SK-N-SH treated with all-trans-retinoic acid at 6 μM for 48 hours (cell line): ENCODE measurements around the gene DRC7.

Experiments
- ARNTL ChIP-seq: fragments of 450-650 bp; formaldehyde crosslinking; IDR thresholded peaks from 2 replicates; pipeline ENCODE4 v1.5.0; 2020; ENCODE audit warnings: low read depth, mild to moderate bottlenecking, moderate library complexity, borderline replicate concordance
- BACH2 ChIP-seq: fragments of 250-450 bp; sonication (Bioruptor Pico); IDR thresholded peaks from 2 replicates; pipeline ENCODE4 v1.9.0; 2021; ENCODE audit warnings: mild to moderate bottlenecking, borderline replicate concordance
- GLIS3 ChIP-seq: fragments of 250-450 bp; sonication (Bioruptor Pico); IDR thresholded peaks from 2 replicates; pipeline ENCODE4 v1.5.0; 2020; ENCODE audit warnings: mild to moderate bottlenecking, moderate library complexity
- POU6F1 ChIP-seq: fragments of 250-450 bp; sonication (Bioruptor Pico); IDR thresholded peaks from 2 replicates; pipeline ENCODE4 v1.8.0; 2021; ENCODE audit warnings: low read depth, mild to moderate bottlenecking, moderate library complexity, borderline replicate concordance
- RARB ChIP-seq: fragments of 250-450 bp; sonication (Bioruptor Pico); IDR thresholded peaks from 2 replicates; pipeline ENCODE4 v1.8.0; 2021; ENCODE audit warnings: mild to moderate bottlenecking, moderate library complexity
- ZC3H10 ChIP-seq: fragments of 250-450 bp; sonication (Bioruptor Pico); IDR thresholded peaks from 2 replicates; pipeline ENCODE4 v1.5.1; 2021; ENCODE audit warnings: mild to moderate bottlenecking, moderate library complexity
- ZFP3 ChIP-seq: fragments of 250-450 bp; sonication (Bioruptor Pico); IDR thresholded peaks from 2 replicates; pipeline ENCODE4 v1.5.0; 2020; ENCODE audit warnings: mild to moderate bottlenecking, moderate library complexity
- ZFP30 ChIP-seq: fragments of 450-650 bp; formaldehyde crosslinking; IDR thresholded peaks from 2 replicates; pipeline ENCODE4 v1.5.0; 2022; ENCODE audit warnings: mild to moderate bottlenecking, moderate library complexity
- ZNF70 ChIP-seq: fragments of 450-650 bp; formaldehyde crosslinking; IDR thresholded peaks from 2 replicates; pipeline ENCODE4 v1.5.0; 2020; ENCODE audit warnings: mild to moderate bottlenecking, moderate library complexity
- TF ChIP-seq, protein P1 (sequence below): fragments of 250-450 bp; sonication (Bioruptor Pico); IDR thresholded peaks from 2 replicates; pipeline ENCODE4 v1.5.0; 2020; ENCODE audit warnings: mild to moderate bottlenecking, moderate library complexity

DNA sequence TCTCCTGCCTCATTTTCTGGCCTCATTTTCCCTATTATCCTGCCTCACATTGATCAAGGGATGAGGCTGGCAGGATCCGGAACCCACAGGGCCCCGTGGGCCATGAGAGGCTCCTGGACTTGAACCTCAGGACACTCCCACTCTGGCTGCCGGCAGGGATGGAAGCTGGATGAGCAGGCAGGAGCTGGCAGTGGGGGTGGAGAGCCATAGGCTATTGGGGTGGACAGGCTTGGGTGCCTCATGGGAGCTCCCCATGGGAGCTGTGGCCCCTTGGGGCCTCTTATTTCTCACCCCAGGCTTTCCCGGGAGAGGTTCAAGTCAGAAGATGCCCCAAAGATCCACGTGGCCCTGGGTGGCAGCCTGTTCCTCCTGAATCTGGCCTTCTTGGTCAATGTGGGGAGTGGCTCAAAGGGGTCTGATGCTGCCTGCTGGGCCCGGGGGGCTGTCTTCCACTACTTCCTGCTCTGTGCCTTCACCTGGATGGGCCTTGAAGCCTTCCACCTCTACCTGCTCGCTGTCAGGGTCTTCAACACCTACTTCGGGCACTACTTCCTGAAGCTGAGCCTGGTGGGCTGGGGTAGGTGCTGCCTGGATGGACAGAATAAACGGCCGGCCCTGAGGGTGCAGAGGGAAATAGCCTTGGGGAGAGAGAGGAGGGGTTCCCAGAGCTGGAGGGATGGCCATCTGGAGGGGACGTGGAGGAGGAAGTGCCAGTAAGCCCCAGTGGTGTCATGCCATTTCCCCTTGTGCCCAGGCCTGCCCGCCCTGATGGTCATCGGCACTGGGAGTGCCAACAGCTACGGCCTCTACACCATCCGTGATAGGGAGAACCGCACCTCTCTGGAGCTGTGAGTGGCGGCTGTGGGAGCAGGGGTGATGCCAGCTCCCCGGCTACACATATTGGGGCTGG lies 10.7 kb upstream of the DRC7 start:
- TF ChIP-seq ZNF70 (CRISPR knock-in tag) (no peak), ZC3H10 (no peak), ZFP3 (CRISPR knock-in tag) (no peak), GLIS3 (no peak), BACH2 (CRISPR knock-in tag) (no peak), ARNTL (CRISPR knock-in tag) (no peak), ZFP30 (CRISPR knock-in tag) (no peak), POU6F1 (CRISPR knock-in tag) (no peak), RARB (no peak)
- TF ChIP-seq, protein P1, sequence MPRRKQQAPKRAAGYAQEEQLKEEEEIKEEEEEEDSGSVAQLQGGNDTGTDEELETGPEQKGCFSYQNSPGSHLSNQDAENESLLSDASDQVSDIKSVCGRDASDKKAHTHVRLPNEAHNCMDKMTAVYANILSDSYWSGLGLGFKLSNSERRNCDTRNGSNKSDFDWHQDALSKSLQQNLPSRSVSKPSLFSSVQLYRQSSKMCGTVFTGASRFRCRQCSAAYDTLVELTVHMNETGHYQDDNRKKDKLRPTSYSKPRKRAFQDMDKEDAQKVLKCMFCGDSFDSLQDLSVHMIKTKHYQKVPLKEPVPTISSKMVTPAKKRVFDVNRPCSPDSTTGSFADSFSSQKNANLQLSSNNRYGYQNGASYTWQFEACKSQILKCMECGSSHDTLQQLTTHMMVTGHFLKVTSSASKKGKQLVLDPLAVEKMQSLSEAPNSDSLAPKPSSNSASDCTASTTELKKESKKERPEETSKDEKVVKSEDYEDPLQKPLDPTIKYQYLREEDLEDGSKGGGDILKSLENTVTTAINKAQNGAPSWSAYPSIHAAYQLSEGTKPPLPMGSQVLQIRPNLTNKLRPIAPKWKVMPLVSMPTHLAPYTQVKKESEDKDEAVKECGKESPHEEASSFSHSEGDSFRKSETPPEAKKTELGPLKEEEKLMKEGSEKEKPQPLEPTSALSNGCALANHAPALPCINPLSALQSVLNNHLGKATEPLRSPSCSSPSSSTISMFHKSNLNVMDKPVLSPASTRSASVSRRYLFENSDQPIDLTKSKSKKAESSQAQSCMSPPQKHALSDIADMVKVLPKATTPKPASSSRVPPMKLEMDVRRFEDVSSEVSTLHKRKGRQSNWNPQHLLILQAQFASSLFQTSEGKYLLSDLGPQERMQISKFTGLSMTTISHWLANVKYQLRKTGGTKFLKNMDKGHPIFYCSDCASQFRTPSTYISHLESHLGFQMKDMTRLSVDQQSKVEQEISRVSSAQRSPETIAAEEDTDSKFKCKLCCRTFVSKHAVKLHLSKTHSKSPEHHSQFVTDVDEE (CRISPR knock-in tag): no peak
